Heart right ventricle (tissue), 16 donors: ENCODE data around the gene EFCAB14. TPM values are rescaled to one million over a fixed set of nuclear protein-coding genes. Genes with fewer than 3 reads are reported as not detected.

Source experiments
- ATAC-seq, 8 donors: fragments of 200-7000 bp; cut with Tn5 transposase; one replicate each; pipeline ENCODE4 v1.9.1; 2020; ENCODE audit warnings: mild to moderate bottlenecking in 8 of 8, moderate library complexity in 8 of 8, moderate number of reproducible peaks in 1 of 8
- DNase-seq, 2 donors: peaks; one replicate each; pipeline ENCODE4 v3.0.0-alpha.2; 2020
- H3K27ac ChIP-seq, 10 donors: fragments of 200-600 bp; sonication (generic) in 2 of 10; one replicate each; pipeline versions ENCODE4 v1.5.0 to v1.8.0; 2020 to 2022; ENCODE audit warnings: mild to moderate bottlenecking in 3 of 10
- H3K27me3 ChIP-seq, 7 donors: fragments of 200-600 bp; one replicate each; pipeline ENCODE4 v1.8.0; 2021 to 2022; ENCODE audit warnings: mild to moderate bottlenecking in 2 of 7
- H3K36me3 ChIP-seq, 9 donors: fragments of 200-600 bp; sonication (generic) in 1 of 9; one replicate each; pipeline versions ENCODE4 v1.5.0 to v1.8.0; 2020 to 2022; ENCODE audit warnings: mild to moderate bottlenecking in 2 of 9
- H3K4me1 ChIP-seq, 9 donors: fragments of 200-600 bp; sonication (generic) in 1 of 9; one replicate each; pipeline versions ENCODE4 v1.5.0 to v1.8.0; 2020 to 2022; ENCODE audit warnings: mild to moderate bottlenecking in 4 of 9
- H3K4me3 ChIP-seq, 10 donors: fragments of 200-600 bp; sonication (generic) in 2 of 10; one replicate each; pipeline versions ENCODE4 v1.5.0 to v1.8.0; 2020 to 2022; ENCODE audit warnings: mild to moderate bottlenecking in 7 of 10, moderate library complexity in 2 of 10
- H3K9me3 ChIP-seq, 11 donors: fragments of 200-600 bp in 10 of 11; sonication (generic) in 2 of 11; one replicate each; pipeline versions ENCODE4 v1.5.0 to v1.8.0; 2013 to 2022; ENCODE audit warnings: mild to moderate bottlenecking in 2 of 11, control low read depth in 1 of 11, moderate library complexity in 1 of 11
- CTCF ChIP-seq, 9 donors: fragments of 200-600 bp; sonication (generic) in 2 of 9; IDR thresholded peaks; one replicate each; pipeline versions ENCODE4 v1.5.0 to v1.8.0; 2021 to 2022; ENCODE audit warnings: antibody characterized with exemption in 9 of 9, mild to moderate bottlenecking in 5 of 9, moderate library complexity in 1 of 9
- WGBS, 2 donors: extraction: QIAGEN DNeasy Blood & Tissue Kit; methylation state at CpG; one replicate each; pipeline ENCODE4 v1.1.7; 2013; ENCODE audit warnings: inconsistent platforms in 1 of 2; 5-methylcytosine and 5-hydroxymethylcytosine counted together
- intact Hi-C, 10 donors: fragments of 100-400 bp; cut with DNase I; formaldehyde crosslinking; loops; one replicate each; pipeline versions ENCODE4 v1.11.1 to v1.14.2; 2022
- polyA plus RNA-seq, 2 donors: library from polyadenylated mRNA; stranded (reverse); fragments of 200-250 nt; gene quantifications; one replicate each; pipeline ENCODE4 v1.2.3, GENCODE V29; 2013
- total RNA-seq, 10 donors: library from RNA; stranded (reverse); fragmentation: NEBNext Ultra II Directional in 3 of 10; extraction: Animal tissue kit (Norgen Biotek cat#: 25700) in 3 of 10; gene quantifications; one replicate each; pipeline versions ENCODE4 v1.2.1 to v1.2.4, GENCODE V29; 2021 to 2023
- donor health status: Arrhythmogenic right ventricular cardiomyopathy.
- donor health status: ischemic (EF 13 %, LVEDD 7.1; RV severe dilation, severe dysfunction).
- donor health status: healthy with polysubstance abuse.
- donor health status: DM: no; HTN: yes; CAD: no.
- donor health status: DM: no; HTN: no; CAD: no.
- donor health status: ischemic (EF 25% LVEDD 6.9; RV normal size, moderate dysfunction).
- donor health status: ischemic (EF 25% LVEDD 5.7; RV mildly dilated, moderate dysfunction).
- donor health status: healthy.
- donor health status: DM: yes; HTN: yes; CAD: no.
- donor health status: Ischemic cardiomyopathy.
- donor health status: ischemic (EF 35%, LVEDD 5.7; RV mildly dilated, moderate dysfunction).
- donor health status: nonischemic (EF 11% LVEDD 7.7; RV severe dilation, severe dysfunction).
- donor health status: DM: yes; HTN: yes; CAD: no.
- donor health status: PGD.
- donor health status: ischemic (EF 29% LVEDD 5.4; RV normal size, mild dysfunction).
- donor health status: nonischemic (EF 23%, LVEDD 6.1; RV moderate dilation, normal function).

EFCAB14 gene
- total and polyA plus RNA-seq, 12 donors = 11.0 to 74.5 (median 59.9) TPM

- WGBS, 2 donors = 93 to 98% methylated on average over 1 of the region's 1 CpG
- Histone ChIP-seq H3K4me1 (peaks cover 0 to 16% (median 0%) of the 10 kb centered on the region in 9 donors), H3K36me3 (peaks cover 0 to 100% (median 41%) of the 10 kb centered on the region in 9 donors), H3K27me3 (no peaks in the 10 kb centered on the region), H3K9me3 (no peaks in the 10 kb centered on the region), H3K4me3 (no peak overlapping the region), H3K27ac (no peak overlapping the region)
- ATAC-seq (no peak), DNase-seq (no peak)
- no peak for TF ChIP-seq CTCF (IDR thresholded peaks at IDR 0.05)
- intact Hi-C loops = no loop called here
These were observed 10.8 kb downstream of the EFCAB14 start for GRCh38 chr1:46708121-46708520.

- 72 to 85% methylated on average over 9 of the region's 9 CpGs for WGBS, 2 donors
- ATAC-seq (no peak), DNase-seq (no peak)
- Histone ChIP-seq H3K27me3 (no peaks in the 10 kb centered on the region), H3K27ac (no peak overlapping the region), H3K36me3 (peaks cover 0 to 99% (median 36%) of the 10 kb centered on the region in 9 donors), H3K4me3 (no peak overlapping the region), H3K4me1 (peaks cover 0 to 26% (median 0%) of the 10 kb centered on the region in 9 donors), H3K9me3 (no peaks in the 10 kb centered on the region)
- TF ChIP-seq CTCF (IDR thresholded peaks at IDR 0.05) = no peak
- intact Hi-C loops = no loop called here
These were observed 13.5 kb downstream of the EFCAB14 start for GRCh38 chr1:46705408-46705807.

GRCh38 chr1:46703927-46704641 lies 14.8 kb downstream of the EFCAB14 start:
- Histone ChIP-seq H3K27ac (no peak overlapping the region), H3K36me3 (peaks cover 0 to 99% (median 36%) of the 10 kb centered on the region in 9 donors), H3K27me3 (no peaks in the 10 kb centered on the region), H3K4me1 (peaks cover 0 to 34% (median 0%) of the 10 kb centered on the region in 9 donors), H3K4me3 (no peak overlapping the region), H3K9me3 (no peaks in the 10 kb centered on the region)
- DNase-seq = no peak
- no peak for TF ChIP-seq CTCF (IDR thresholded peaks at IDR 0.05)
- WGBS, 2 donors = 92 to 93% methylated on average over 3 of the region's 3 CpGs
- intact Hi-C loops = no loop called here
- no peak for ATAC-seq

GRCh38 chr1:46699666-46700065 lies 19.2 kb downstream of the EFCAB14 start:
- Histone ChIP-seq H3K27me3 (no peaks in the 10 kb centered on the region), H3K9me3 (no peaks in the 10 kb centered on the region), H3K27ac (no peak overlapping the region), H3K4me3 (no peak overlapping the region), H3K36me3 (peaks cover 0 to 99% (median 25%) of the 10 kb centered on the region in 9 donors), H3K4me1 (peaks cover 0 to 26% (median 0%) of the 10 kb centered on the region in 9 donors)
- peak in 1 of 8 donors; percentile 35 for ATAC-seq
- no peak for DNase-seq
- TF ChIP-seq CTCF (IDR thresholded peaks at IDR 0.05) = no peak
- 63 to 74% methylated on average over 3 of the region's 3 CpGs for WGBS, 2 donors
- intact Hi-C loops = no loop called here
